NOMO-1 treated with DMSO at 0.1 percent for 48 hours (cell line): ENCODE data around the gene CCDC183.

ENCODE experiments used
- DNase-seq: peaks from one replicate; lab custom pipeline; 2025; ENCODE audit not compliant: unreplicated experiment; lab: John Stamatoyannopoulos, UW

CCDC183 gene

GRCh38 chr9:136847826-136848392 lies 51.8 kb downstream of the CCDC183 start:
- DNase-seq: peak; percentile 88

- peak; percentile 54 for DNase-seq
Observed at GRCh38 chr9:136848393-136849037, 52.4 kb downstream of the CCDC183 start.

GRCh38 chr9:136849038-136849959 lies 53.2 kb downstream of the CCDC183 start, which contains the start of gene PHPT1:
Gene PHPT1, plus strand, starts transcription at chr9:136849409. Its CDS starts 22 bp downstream, at chr9:136849431.
- DNase-seq: peak; percentile 100

- DNase-seq: no peak
Observed at GRCh38 chr9:136849960-136850865, 54.1 kb downstream of the CCDC183 start.

GRCh38 chr9:136850866-136851775 lies 55.0 kb downstream of the CCDC183 start:
- DNase-seq: no peak

GRCh38 chr9:136851941-136852663 lies 56.0 kb downstream of the CCDC183 start, which contains the start of gene MAMDC4:
Gene MAMDC4, plus strand, starts transcription at chr9:136852346. Its CDS starts 71 bp downstream, at chr9:136852417.
- no peak for DNase-seq

GRCh38 chr9:136852664-136853595 lies 56.8 kb downstream of the CCDC183 start:
- DNase-seq: no peak

GRCh38 chr9:136853596-136854112 lies 57.5 kb downstream of the CCDC183 start:
- DNase-seq: no peak

GRCh38 chr9:136854113-136854841 lies 58.1 kb downstream of the CCDC183 start:
- DNase-seq: no peak

- no peak for DNase-seq
Observed at GRCh38 chr9:136854842-136855460, 58.8 kb downstream of the CCDC183 start.

GRCh38 chr9:136855461-136856078 lies 59.4 kb downstream of the CCDC183 start:
- no peak for DNase-seq

- no peak for DNase-seq
Observed at GRCh38 chr9:136856079-136856476, 59.9 kb downstream of the CCDC183 start.

GRCh38 chr9:136856541-136857141 lies 60.5 kb downstream of the CCDC183 start:
- DNase-seq: no peak

- no peak for DNase-seq
Observed at GRCh38 chr9:136857166-136857565, 61.0 kb downstream of the CCDC183 start.
